ENCODE results near the gene OTOGL. TPM values are rescaled to one million over a fixed set of nuclear protein-coding genes. Genes with fewer than 3 reads are reported as not detected.
A peak's percentile ranks its signal among the peaks of the same experiment; 100 is the strongest.

Gene OTOGL
- total RNA-seq, 1 donor from 2014 or later = 0.32 TPM

DNA sequence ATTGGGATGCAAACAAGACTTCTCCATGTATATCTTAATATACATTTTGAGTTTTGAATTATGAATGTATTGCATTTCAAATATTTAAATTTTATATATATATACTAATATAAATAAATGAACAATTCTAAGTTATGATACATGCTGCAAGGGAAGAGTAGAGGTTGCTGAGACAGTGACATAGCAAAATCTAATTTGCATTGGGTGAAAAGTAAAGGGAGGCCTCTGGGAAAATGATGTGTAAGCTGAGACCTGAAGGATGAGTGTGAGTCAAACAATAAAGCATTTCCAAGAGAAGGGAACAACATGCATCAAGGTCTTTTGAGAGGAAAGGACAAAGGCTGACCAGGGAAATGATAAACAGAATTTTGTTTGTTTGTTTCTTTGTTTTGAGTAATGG lies 281.8 kb downstream of the OTOGL start:
- H3K27me3 ChIP-seq (ENCODE audit: low read depth) = no peaks in the 10 kb centered on the region
- H3K27ac ChIP-seq = no peak overlapping the region
- H3K4me3 ChIP-seq = no peak overlapping the region
- DNase-seq (no peak), ATAC-seq (no peak)
- H3K4me1 ChIP-seq = no peaks in the 10 kb centered on the region
- TF ChIP-seq, protein P1, sequence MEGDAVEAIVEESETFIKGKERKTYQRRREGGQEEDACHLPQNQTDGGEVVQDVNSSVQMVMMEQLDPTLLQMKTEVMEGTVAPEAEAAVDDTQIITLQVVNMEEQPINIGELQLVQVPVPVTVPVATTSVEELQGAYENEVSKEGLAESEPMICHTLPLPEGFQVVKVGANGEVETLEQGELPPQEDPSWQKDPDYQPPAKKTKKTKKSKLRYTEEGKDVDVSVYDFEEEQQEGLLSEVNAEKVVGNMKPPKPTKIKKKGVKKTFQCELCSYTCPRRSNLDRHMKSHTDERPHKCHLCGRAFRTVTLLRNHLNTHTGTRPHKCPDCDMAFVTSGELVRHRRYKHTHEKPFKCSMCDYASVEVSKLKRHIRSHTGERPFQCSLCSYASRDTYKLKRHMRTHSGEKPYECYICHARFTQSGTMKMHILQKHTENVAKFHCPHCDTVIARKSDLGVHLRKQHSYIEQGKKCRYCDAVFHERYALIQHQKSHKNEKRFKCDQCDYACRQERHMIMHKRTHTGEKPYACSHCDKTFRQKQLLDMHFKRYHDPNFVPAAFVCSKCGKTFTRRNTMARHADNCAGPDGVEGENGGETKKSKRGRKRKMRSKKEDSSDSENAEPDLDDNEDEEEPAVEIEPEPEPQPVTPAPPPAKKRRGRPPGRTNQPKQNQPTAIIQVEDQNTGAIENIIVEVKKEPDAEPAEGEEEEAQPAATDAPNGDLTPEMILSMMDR (IDR thresholded peaks at IDR 0.05) = no peak
- no peaks in the 10 kb centered on the region for H3K36me3 ChIP-seq
- intact Hi-C loops (cut with DNase I) = no loop called here
- H3K9me3 ChIP-seq = no peaks in the 10 kb centered on the region

DNA sequence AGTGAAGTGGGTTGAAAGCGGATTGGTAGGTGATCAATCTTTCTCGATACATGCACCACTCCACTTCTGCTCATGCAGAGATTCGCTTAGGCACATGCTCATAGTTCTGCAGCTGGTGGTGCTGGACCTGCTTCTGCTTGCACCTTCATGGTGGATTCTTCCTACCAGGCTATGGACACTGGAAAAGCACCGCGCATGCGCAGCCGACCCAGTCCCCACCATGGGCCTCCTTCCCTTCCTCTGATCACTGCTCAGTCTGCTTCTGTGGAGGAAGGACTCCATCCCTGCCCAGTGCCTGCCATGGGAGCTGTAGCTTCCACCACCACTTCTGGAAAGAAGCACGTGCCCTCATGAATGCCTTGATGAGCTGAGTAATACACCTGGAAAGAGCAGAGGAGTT lies 282.9 kb downstream of the OTOGL start:
- Histone ChIP-seq H3K4me1 (no peaks in the 10 kb centered on the region), H3K27ac (no peak overlapping the region), H3K9me3 (no peaks in the 10 kb centered on the region), H3K36me3 (no peaks in the 10 kb centered on the region), H3K27me3 (ENCODE audit: low read depth) (no peaks in the 10 kb centered on the region), H3K4me3 (no peak overlapping the region)
- TF ChIP-seq, protein P1 (IDR thresholded peaks at IDR 0.05) = no peak
- intact Hi-C loops (cut with DNase I) = no loop called here
- no peak for DNase-seq
- ATAC-seq = no peak

GRCh38 chr12:80400571-80400991 lies 301.2 kb downstream of the OTOGL start:
- ATAC-seq = peak in 1 of 2 donors; percentile 39
- H3K27ac ChIP-seq = no peak overlapping the region
- no peaks in the 10 kb centered on the region for H3K27me3 ChIP-seq (ENCODE audit: low read depth)
- H3K4me3 ChIP-seq = peak overlapping the region; percentile 37
- intact Hi-C loops (cut with DNase I) = no loop called here
- no peaks in the 10 kb centered on the region for H3K9me3 ChIP-seq
- no peaks in the 10 kb centered on the region for H3K36me3 ChIP-seq
- TF ChIP-seq, protein P1 (IDR thresholded peaks at IDR 0.05) = no peak
- H3K4me1 ChIP-seq = no peaks in the 10 kb centered on the region
- no peak for DNase-seq

- intact Hi-C loops (cut with DNase I) = no loop called here
- Histone ChIP-seq H3K27ac (no peak overlapping the region), H3K9me3 (no peaks in the 10 kb centered on the region), H3K4me3 (no peak overlapping the region), H3K36me3 (no peaks in the 10 kb centered on the region), H3K4me1 (no peaks in the 10 kb centered on the region), H3K27me3 (ENCODE audit: low read depth) (no peaks in the 10 kb centered on the region)
- ATAC-seq (no peak), DNase-seq (no peak)
- TF ChIP-seq, protein P1 (IDR thresholded peaks at IDR 0.05) = no peak
Measured at GRCh38 chr12:80401191-80401590, 301.9 kb downstream of the OTOGL start.

DNA sequence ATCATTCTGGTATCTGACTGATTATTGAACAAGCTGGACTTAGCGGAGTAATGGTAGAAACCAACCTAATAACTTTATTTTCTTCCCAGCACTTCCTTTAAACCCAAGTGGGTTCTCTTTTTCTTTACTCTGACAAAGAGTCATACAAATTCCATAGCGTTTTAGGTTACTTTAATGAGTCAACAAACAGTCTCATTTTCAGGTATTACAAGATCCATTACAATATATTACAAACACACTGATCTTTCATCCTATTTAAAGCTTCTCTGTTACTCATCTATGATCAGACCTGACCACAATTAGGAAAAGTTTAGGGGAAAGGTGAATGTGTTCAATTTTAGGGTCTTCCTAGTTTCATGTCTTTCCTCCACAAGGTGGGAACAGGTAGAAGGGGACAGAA lies 305.3 kb downstream of the OTOGL start:
- no peak overlapping the region for H3K27ac ChIP-seq
- H3K36me3 ChIP-seq = no peaks in the 10 kb centered on the region
- H3K9me3 ChIP-seq = no peaks in the 10 kb centered on the region
- DNase-seq (no peak), ATAC-seq (no peak)
- intact Hi-C loops (cut with DNase I) = no loop called here
- TF ChIP-seq, protein P1 (IDR thresholded peaks at IDR 0.05) = no peak
- H3K27me3 ChIP-seq (ENCODE audit: low read depth) = no peaks in the 10 kb centered on the region
- no peak overlapping the region for H3K4me3 ChIP-seq
- H3K4me1 ChIP-seq = no peaks in the 10 kb centered on the region

DNA sequence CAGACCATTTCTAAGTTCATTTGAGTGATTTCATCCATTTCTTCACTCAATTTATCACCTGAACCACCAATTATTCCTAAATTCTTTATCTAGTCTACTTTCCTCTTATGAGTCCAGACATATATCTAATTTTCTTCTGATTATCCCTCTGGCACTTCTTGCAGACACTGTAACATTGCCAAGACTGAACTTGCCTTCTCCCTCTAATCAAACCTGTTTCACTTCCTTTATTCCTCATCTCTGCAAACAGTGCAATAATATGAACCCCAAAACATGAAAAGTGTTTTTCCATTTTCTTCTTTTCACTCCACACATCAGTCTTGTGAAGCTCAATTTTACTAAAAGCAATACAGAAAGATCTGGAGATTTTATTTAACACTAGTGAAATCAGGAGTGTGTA lies 306.9 kb downstream of the OTOGL start:
- no peak for ATAC-seq
- intact Hi-C loops (cut with DNase I) = no loop called here
- Histone ChIP-seq H3K36me3 (no peaks in the 10 kb centered on the region), H3K4me3 (no peak overlapping the region), H3K4me1 (no peaks in the 10 kb centered on the region), H3K27me3 (ENCODE audit: low read depth) (no peaks in the 10 kb centered on the region), H3K27ac (no peak overlapping the region), H3K9me3 (no peaks in the 10 kb centered on the region)
- TF ChIP-seq, protein P1 (IDR thresholded peaks at IDR 0.05) = no peak
- no peak for DNase-seq

All from lower lobe of right lung (tissue), 2 donors.